HG03460 (cell line): ENCODE data around the gene KCND1.
"Not testable (repeated sequence)": the region's sequence is repeated elsewhere in the genome, so short reads cannot be mapped to it uniquely, and the experiment has no call there.

Source experiments
- ATAC-seq: cut with Tn5 transposase; IDR thresholded peaks from one replicate; pipeline ENCODE4 v1.9.1; 2021; ENCODE audit not compliant: unreplicated experiment

KCND1 gene

DNA sequence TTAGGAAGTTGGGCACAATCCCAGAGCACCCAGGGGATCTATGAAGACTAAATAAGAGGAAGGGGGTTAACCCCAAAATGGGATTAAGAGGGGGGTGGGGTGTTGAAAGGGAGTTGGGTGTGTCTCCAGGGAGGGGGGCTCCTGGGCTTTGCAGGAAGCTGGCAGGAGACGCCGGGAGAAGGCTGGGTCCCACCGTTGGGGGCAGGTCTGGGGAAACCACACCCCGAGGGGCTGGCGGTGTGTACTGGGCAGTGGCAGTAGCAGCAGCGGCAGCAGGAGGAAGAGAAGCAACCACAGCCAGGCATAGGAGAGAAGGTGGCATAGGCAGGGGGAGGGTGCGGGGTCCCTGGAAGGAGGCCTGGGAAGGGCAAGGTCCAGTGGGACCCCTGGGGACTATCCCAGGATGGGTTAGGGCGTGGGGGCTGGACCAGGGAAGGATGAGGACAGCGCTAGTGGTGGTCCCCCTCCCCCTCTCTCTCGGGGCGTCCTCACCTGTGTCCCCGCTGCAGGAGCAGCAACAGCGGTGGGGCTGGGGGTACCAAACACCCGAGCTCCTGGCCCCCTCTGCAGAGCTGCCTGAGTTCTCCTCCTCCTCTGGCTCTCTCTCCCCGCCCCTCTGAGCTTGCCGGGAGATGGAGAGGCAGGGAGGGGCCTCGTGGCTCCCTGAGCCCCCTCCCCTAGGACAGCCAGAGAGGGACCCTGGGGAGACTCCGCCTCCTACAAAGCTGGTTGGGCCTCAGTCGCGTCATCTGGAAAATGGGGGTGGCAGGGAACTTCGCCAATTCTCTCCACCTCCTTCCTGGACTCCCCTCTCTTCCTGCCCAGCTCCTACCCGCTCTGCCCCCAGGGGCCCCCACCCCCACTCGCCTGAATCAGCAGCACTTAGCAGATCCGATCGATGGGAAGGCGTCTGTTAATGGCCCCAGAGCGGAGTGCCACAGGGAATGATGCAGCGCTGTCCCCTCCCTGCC, at the start of gene KCND1:
Gene KCND1 (minus strand): TSS at position 596 of the 971 bp plus-strand sequence. CDS start 1,573 bp downstream, outside the sequence.
- no peak for ATAC-seq

GRCh38 chrX:49019599-49020249, 48.1 kb upstream of the KCND1 start:
- ATAC-seq = no peak

DNA sequence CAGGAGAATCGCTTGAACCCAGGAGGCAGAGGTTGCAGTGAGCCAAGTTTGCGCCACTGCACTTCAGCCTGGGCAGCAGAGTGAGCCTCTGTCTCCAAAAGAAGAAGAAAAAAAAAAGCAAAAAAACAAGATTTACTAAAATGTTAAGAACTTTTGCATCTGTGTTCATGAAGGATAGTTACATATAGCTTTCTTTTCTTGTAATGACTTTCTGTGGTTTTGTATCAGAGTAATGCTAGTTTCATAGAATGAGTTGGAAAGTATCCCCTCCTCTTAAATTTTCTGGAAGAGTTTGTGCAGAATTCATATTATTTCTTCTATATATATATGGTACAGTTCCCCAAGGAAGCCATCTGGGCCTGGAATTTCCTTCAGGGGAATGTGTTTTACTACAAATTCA, 47.4 kb upstream of the KCND1 start:
- no peak for ATAC-seq

DNA sequence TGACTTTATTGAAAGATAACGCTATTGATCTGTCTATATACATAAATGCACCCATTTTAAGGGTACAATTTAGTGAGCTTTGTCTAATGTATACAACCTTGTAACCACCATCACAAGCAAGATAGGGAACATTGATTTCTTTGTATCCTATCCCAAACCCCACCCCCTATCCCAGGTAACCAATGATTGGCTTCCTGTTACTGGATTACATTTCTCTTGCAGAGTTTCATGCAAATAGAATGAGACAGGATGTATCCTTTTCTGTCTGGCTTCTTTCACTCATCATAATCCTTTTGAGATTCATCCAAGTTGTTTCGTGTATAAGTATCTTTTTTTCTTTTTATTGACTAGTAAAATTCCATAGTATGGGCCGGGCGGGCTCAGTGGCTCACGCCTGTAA, 32.1 kb upstream of the KCND1 start:
- no peak for ATAC-seq

GRCh38 chrX:49002091-49002935, 30.7 kb upstream of the KCND1 start, which contains the start of gene GRIPAP1:
Gene GRIPAP1 (minus strand): TSS chrX:49002264. CDS start chrX:49002229, 35 bp downstream.
- peak; percentile 85 for ATAC-seq

DNA sequence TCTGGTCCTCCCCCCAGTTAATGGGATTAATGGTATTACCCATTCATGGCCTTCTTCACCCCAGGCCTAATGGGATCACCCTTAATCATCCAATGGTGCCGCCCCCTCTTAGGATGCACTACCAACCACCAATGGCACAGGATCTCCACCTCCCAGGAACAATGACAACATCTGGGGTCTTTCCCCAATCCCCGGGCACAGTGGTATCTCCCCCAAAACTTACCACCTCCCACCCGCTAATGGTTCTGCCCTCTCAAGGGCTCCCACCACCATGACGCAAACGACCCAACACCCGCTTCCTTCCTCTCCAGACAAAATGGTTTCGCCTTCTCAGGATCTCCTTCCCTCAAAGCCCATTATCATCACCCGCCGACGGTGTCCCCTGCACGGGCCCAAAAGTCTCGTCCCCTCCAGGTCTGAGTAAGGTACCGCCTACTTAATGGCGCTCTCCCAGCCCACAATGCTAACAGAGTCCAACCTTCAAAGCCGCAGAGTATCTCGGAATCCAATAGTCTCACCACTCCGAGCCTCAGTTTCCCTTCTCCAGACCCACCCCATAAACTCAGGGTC, 30.0 kb upstream of the KCND1 start:
- peak; percentile 27 for ATAC-seq

DNA sequence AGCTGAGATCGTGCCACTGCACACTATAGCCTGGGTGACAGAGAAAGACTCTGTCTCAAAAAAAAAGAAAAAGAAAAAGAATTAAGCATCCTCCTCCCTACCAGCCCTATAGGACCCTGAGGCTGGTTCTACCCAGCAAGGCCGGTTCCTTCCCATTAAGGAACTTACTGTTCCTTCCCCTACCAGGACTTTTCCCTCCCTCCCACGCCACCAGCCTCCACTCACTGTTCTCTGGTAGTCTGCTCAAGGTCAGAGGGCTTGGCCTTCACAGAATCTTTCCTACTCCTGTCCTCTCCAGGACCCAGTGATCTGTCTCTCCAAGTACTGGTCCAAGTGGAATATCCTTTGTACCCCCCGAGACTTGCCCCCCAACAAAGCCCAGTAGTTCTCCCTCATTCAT, 29.0 kb upstream of the KCND1 start:
- no peak for ATAC-seq

DNA sequence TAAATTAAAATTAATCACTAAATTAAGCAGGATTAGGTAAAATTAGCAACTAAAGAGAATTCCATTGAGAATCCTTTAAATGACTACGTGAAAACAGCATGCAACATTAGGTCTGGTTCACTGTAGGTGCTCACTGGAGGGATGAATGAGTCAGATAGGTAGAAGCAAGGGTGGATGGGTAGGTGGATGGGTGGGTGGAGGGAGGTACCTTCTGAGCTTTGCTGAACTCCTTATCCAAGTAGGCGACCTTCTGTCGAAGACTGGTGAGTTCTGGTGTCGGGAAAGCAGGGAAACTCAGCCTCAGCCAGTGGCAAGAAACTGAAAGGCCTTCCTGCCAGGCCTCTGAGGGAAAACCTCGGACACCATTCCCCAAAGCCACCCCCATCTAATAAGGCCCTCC, 27.4 kb upstream of the KCND1 start:
- no peak for ATAC-seq

DNA sequence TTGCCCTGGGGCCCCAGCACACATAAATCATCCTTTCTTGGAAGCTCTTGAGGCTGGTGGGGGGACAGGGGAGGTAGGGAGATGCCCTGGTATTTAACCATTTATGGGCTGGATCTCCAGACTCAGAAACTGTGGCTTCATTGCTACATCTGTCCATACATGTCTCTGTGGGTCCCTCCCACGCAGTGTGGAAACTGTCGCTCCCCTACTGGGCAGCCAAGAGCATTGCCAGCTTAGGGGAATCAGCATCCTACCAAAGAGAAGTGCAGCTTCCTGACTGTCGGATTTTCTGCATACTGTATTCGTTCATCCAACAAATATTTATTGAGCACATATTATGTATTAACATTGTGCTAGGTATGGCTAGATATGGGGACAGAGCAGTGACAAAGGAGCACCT, 26.7 kb upstream of the KCND1 start:
- ATAC-seq = no peak

DNA sequence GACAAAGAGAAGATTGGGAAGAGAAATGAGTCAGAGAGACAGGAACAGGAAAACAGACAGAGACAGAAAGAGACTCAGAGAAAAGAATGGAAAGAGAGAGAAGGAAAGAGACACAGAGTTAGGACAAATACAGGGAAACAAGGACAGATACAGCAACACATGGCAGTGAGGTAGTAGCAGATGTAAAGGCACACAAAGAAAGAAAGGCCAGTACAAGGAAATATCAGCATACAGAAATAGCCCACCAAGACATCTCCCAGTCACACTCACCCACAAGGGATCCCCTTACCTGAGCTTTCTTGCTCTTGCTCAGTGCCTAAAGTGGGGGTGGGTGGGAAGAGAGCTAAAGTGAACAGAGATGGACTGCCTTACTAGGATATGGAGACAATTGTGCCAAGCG, 26.2 kb upstream of the KCND1 start:
- ATAC-seq = no peak

- no peak for ATAC-seq
These were observed 25.8 kb upstream of the KCND1 start for GRCh38 chrX:48997455-48997854.

DNA sequence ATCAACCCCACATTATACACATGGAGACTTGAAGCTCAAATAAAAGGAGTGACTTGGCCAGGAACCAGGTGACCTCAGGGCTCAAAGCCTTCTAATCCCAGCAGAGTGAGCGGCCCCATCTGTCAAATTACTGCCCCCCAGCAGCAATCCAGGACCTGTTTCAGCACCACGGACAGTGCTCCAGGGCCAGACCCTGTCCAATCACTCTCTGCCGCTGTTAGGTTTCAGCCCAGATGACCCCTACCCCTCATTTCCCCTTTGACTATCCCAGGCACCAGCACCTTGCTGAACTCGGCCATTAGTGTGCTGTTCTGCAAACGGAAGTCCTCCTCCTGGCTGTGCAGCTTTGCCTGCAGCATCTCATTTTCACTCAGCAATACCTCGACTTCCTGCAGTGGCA, 25.3 kb upstream of the KCND1 start:
- no peak for ATAC-seq

GRCh38 chrX:48992341-48992740, 20.7 kb upstream of the KCND1 start:
- ATAC-seq = no peak

- no peak for ATAC-seq
These were observed 17.8 kb upstream of the KCND1 start for GRCh38 chrX:48989483-48989882.

DNA sequence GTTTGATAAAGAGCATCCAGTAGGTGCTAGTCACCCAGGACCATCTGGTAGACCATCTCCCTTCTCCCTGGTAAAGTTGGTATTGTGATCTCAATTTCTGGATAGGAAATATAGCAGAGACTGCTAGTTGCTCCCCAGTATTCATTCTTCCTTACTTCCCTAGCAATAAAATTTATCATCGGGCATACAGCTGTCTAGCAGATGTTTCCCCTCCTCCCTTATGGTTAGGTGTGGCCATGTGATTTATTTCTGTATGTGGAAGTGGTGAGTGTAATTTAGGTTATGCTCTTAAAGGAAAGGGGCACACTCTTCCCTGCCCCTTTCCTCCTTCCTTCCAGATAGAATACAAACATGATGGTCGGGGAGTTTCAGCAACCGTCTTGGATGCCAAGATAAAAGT, 12.3 kb upstream of the KCND1 start:
- no peak for ATAC-seq

GRCh38 chrX:48983081-48983480, 11.4 kb upstream of the KCND1 start:
- no peak for ATAC-seq

GRCh38 chrX:48981178-48981577, 9.5 kb upstream of the KCND1 start:
- ATAC-seq = no peak

GRCh38 chrX:48980341-48980740, 8.7 kb upstream of the KCND1 start:
- ATAC-seq = not testable (repeated sequence)

GRCh38 chrX:48978226-48978625, 6.6 kb upstream of the KCND1 start:
- ATAC-seq = no peak

DNA sequence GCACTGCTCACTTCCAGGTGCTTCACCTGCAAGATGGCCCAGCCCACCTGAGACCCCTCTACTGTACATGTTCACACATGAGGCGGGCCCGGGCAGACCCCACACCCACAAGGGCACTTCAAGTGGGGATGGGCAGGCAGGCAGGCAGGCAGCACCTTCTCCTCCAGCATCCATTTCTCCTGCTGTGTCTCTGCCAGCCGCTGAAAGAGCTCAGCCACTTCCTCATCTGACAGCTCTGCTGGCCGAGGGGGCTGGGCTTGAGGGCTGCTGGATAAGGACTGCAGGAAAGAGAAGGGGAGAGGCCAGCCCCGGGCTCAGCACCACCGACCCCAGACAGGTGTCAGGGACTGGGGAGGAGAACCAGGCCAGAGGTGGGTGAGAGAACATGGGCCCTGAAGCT, 4.4 kb upstream of the KCND1 start:
- no peak for ATAC-seq

- no peak for ATAC-seq
These were observed 3.9 kb upstream of the KCND1 start for GRCh38 chrX:48975541-48975940.
